Heart right ventricle (tissue), 16 donors: Measurements from ENCODE around the gene VAC14. TPM values are rescaled to one million over a fixed set of nuclear protein-coding genes. Genes with fewer than 3 reads are reported as not detected.

Source experiments
- ATAC-seq, 8 donors: fragments of 200-7000 bp; cut with Tn5 transposase; one replicate each; pipeline ENCODE4 v1.9.1; 2020; ENCODE audit warnings: mild to moderate bottlenecking in 8 of 8, moderate library complexity in 8 of 8, moderate number of reproducible peaks in 1 of 8
- DNase-seq, 2 donors: peaks; one replicate each; pipeline ENCODE4 v3.0.0-alpha.2; 2020
- H3K27ac ChIP-seq, 10 donors: fragments of 200-600 bp; sonication (generic) in 2 of 10; one replicate each; pipeline versions ENCODE4 v1.5.0 to v1.8.0; 2020 to 2022; ENCODE audit warnings: mild to moderate bottlenecking in 3 of 10
- H3K27me3 ChIP-seq, 7 donors: fragments of 200-600 bp; one replicate each; pipeline ENCODE4 v1.8.0; 2021 to 2022; ENCODE audit warnings: mild to moderate bottlenecking in 2 of 7
- H3K36me3 ChIP-seq, 9 donors: fragments of 200-600 bp; sonication (generic) in 1 of 9; one replicate each; pipeline versions ENCODE4 v1.5.0 to v1.8.0; 2020 to 2022; ENCODE audit warnings: mild to moderate bottlenecking in 2 of 9
- H3K4me1 ChIP-seq, 9 donors: fragments of 200-600 bp; sonication (generic) in 1 of 9; one replicate each; pipeline versions ENCODE4 v1.5.0 to v1.8.0; 2020 to 2022; ENCODE audit warnings: mild to moderate bottlenecking in 4 of 9
- H3K4me3 ChIP-seq, 10 donors: fragments of 200-600 bp; sonication (generic) in 2 of 10; one replicate each; pipeline versions ENCODE4 v1.5.0 to v1.8.0; 2020 to 2022; ENCODE audit warnings: mild to moderate bottlenecking in 7 of 10, moderate library complexity in 2 of 10
- H3K9me3 ChIP-seq, 11 donors: fragments of 200-600 bp in 10 of 11; sonication (generic) in 2 of 11; one replicate each; pipeline versions ENCODE4 v1.5.0 to v1.8.0; 2013 to 2022; ENCODE audit warnings: mild to moderate bottlenecking in 2 of 11, control low read depth in 1 of 11, moderate library complexity in 1 of 11
- CTCF ChIP-seq, 9 donors: fragments of 200-600 bp; sonication (generic) in 2 of 9; IDR thresholded peaks; one replicate each; pipeline versions ENCODE4 v1.5.0 to v1.8.0; 2021 to 2022; ENCODE audit warnings: antibody characterized with exemption in 9 of 9, mild to moderate bottlenecking in 5 of 9, moderate library complexity in 1 of 9
- WGBS, 2 donors: extraction: QIAGEN DNeasy Blood & Tissue Kit; methylation state at CpG; one replicate each; pipeline ENCODE4 v1.1.7; 2013; ENCODE audit warnings: inconsistent platforms in 1 of 2; 5-methylcytosine and 5-hydroxymethylcytosine counted together
- intact Hi-C, 10 donors: fragments of 100-400 bp; cut with DNase I; formaldehyde crosslinking; loops; one replicate each; pipeline versions ENCODE4 v1.11.1 to v1.14.2; 2022
- polyA plus RNA-seq, 2 donors: library from polyadenylated mRNA; stranded (reverse); fragments of 200-250 nt; gene quantifications; one replicate each; pipeline ENCODE4 v1.2.3, GENCODE V29; 2013
- total RNA-seq, 10 donors: library from RNA; stranded (reverse); fragmentation: NEBNext Ultra II Directional in 3 of 10; extraction: Animal tissue kit (Norgen Biotek cat#: 25700) in 3 of 10; gene quantifications; one replicate each; pipeline versions ENCODE4 v1.2.1 to v1.2.4, GENCODE V29; 2021 to 2023
- donor health status: Arrhythmogenic right ventricular cardiomyopathy.
- donor health status: ischemic (EF 13 %, LVEDD 7.1; RV severe dilation, severe dysfunction).
- donor health status: healthy with polysubstance abuse.
- donor health status: DM: no; HTN: yes; CAD: no.
- donor health status: DM: no; HTN: no; CAD: no.
- donor health status: ischemic (EF 25% LVEDD 6.9; RV normal size, moderate dysfunction).
- donor health status: ischemic (EF 25% LVEDD 5.7; RV mildly dilated, moderate dysfunction).
- donor health status: healthy.
- donor health status: DM: yes; HTN: yes; CAD: no.
- donor health status: Ischemic cardiomyopathy.
- donor health status: ischemic (EF 35%, LVEDD 5.7; RV mildly dilated, moderate dysfunction).
- donor health status: nonischemic (EF 11% LVEDD 7.7; RV severe dilation, severe dysfunction).
- donor health status: DM: yes; HTN: yes; CAD: no.
- donor health status: PGD.
- donor health status: ischemic (EF 29% LVEDD 5.4; RV normal size, mild dysfunction).
- donor health status: nonischemic (EF 23%, LVEDD 6.1; RV moderate dilation, normal function).

Gene VAC14
- total and polyA plus RNA-seq, 12 donors: 19.2 to 43.7 (median 23.2) TPM

DNA sequence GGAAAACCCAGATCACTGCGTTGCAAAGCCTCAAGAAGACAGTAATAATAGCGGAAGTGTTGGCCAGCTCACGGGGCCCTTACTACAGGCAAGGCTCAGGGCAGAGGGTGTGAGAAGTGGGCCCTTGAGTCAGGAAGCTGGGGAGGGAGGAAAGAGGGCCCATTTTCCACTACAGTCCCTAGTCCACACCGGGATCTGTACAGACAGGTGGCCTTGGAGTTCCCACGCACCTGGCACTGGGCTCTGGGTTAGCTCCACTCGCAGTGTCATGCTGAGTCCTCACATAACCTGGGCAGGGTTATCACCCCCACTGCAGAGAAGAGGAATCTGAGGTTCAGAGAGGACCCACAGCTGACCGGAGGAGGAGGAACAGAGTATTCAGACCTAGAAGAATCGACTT, 98.3 kb downstream of the VAC14 start:
- ATAC-seq (no peak), DNase-seq (no peak)
- H3K4me1 ChIP-seq: peaks cover 37 to 82% (median 59%) of the 10 kb centered on the region in 9 donors
- H3K4me3 ChIP-seq: no peak overlapping the region
- peaks cover 0 to 10% (median 0%) of the 10 kb centered on the region in 9 donors for H3K36me3 ChIP-seq
- no peak for TF ChIP-seq CTCF (IDR thresholded peaks at IDR 0.05)
- WGBS, 2 donors: 79 to 82% methylated on average over 8 of the region's 8 CpGs
- peak overlapping the region in 8 of 10 donors; percentile 50 to 86 (median 75) for H3K27ac ChIP-seq
- no peaks in the 10 kb centered on the region for H3K9me3 ChIP-seq
- no peaks in the 10 kb centered on the region for H3K27me3 ChIP-seq
- intact Hi-C loops: no loop called here

DNA sequence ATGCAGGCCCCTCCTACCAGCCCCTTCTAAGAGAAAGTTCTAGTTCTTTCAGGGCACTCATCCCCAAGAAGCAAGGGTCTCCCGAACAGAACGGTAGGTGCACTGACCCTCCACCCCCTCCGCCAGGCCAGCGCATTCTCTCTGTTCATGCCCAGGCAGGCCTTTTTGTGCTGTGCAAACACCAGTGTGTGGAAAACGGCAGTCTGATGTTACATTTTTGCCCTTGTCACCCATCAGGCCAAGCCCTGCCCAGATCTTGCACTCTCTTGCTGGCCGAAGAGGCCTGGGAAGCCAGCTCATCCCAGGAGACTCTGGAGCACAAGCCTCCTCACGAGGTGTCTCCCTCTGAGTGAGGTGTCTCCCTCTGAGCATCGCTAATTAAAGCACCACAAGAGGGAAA, 99.0 kb downstream of the VAC14 start:
- ATAC-seq (no peak), DNase-seq (no peak)
- H3K36me3 ChIP-seq: peaks cover 0 to 10% (median 0%) of the 10 kb centered on the region in 9 donors
- H3K4me1 ChIP-seq: peaks cover 43 to 82% (median 63%) of the 10 kb centered on the region in 9 donors
- H3K27me3 ChIP-seq: no peaks in the 10 kb centered on the region
- H3K27ac ChIP-seq: peak overlapping the region in 4 of 10 donors; percentile 13 to 86 (median 78)
- no peak for TF ChIP-seq CTCF (IDR thresholded peaks at IDR 0.05)
- 89 to 92% methylated on average over 8 of the region's 8 CpGs for WGBS, 2 donors
- intact Hi-C loops: no loop called here
- H3K4me3 ChIP-seq: no peak overlapping the region
- H3K9me3 ChIP-seq: no peaks in the 10 kb centered on the region

DNA sequence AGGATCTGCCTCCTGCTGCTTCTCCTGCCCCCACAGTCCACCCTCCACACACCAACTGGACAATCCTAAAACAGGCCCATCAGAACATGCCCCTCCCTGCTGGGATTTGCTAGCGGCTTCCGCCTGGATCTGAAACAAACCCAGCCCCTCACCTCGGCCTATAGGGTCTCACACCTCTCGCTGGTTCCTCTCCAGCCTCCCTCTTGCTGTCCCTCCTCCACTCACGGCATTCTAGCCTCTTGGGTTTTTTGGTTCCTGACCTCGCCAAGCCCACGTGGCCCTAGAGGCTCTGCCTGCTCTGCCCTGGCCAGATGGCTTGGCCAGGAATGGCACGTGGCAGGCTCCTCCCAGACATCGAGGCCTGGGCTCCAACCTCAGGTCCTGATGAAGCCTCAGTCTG, 99.4 kb downstream of the VAC14 start:
- peaks cover 47 to 82% (median 62%) of the 10 kb centered on the region in 9 donors for H3K4me1 ChIP-seq
- H3K36me3 ChIP-seq: peaks cover 0 to 10% (median 0%) of the 10 kb centered on the region in 9 donors
- H3K27ac ChIP-seq: peak overlapping the region in 4 of 10 donors; percentile 13 to 83 (median 80)
- 74 to 86% methylated on average over 9 of the region's 9 CpGs for WGBS, 2 donors
- no peaks in the 10 kb centered on the region for H3K9me3 ChIP-seq
- intact Hi-C loops: no loop called here
- no peak overlapping the region for H3K4me3 ChIP-seq
- TF ChIP-seq CTCF (IDR thresholded peaks at IDR 0.05): no peak
- ATAC-seq (no peak), DNase-seq (no peak)
- no peaks in the 10 kb centered on the region for H3K27me3 ChIP-seq

DNA sequence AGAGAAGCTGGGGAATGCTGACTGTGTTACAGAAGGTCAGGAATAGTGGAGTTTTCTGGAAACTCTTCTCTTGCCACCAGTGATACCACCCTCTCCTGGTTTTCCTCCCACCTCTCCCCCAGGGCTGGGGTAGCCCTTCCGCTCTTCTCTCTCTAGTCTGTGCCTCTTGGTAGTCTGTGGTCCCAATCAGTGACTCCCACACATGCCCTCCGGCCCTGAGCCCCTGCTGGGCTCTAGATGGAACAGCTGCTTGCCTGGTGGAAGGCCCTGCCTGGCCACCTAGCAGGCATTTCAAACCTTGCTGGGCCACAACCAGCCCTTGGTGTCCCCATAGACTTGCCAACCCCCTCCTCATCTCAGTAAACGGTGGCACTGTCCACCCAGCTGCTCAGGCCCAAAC, 99.9 kb downstream of the VAC14 start:
- intact Hi-C loops: no loop called here
- peaks cover 0 to 10% (median 0%) of the 10 kb centered on the region in 9 donors for H3K36me3 ChIP-seq
- H3K27ac ChIP-seq: peak overlapping the region in 9 of 10 donors; percentile 38 to 83 (median 76)
- no peak for ATAC-seq
- 76 to 86% methylated on average over 3 of the region's 3 CpGs for WGBS, 2 donors
- H3K4me1 ChIP-seq: peaks cover 47 to 82% (median 65%) of the 10 kb centered on the region in 9 donors
- H3K9me3 ChIP-seq: no peaks in the 10 kb centered on the region
- no peak overlapping the region for H3K4me3 ChIP-seq
- H3K27me3 ChIP-seq: no peaks in the 10 kb centered on the region
- no peak for TF ChIP-seq CTCF (IDR thresholded peaks at IDR 0.05)
- DNase-seq: no peak
